SK-N-SH treated with all-trans-retinoic acid at 6 μM for 48 hours (cell line): ENCODE data around the gene GNA14.

Source experiments
- ATAC-seq: fragments of 200-7000 bp; cut with Tn5 transposase; 3 replicates; pipeline ENCODE4 v1.9.1; 2020; ENCODE audit warnings: mild to moderate bottlenecking, moderate library complexity
- ARNTL ChIP-seq: fragments of 450-650 bp; formaldehyde crosslinking; IDR thresholded peaks from 2 replicates; pipeline ENCODE4 v1.5.0; 2020; ENCODE audit warnings: low read depth, mild to moderate bottlenecking, moderate library complexity, borderline replicate concordance
- CSDC2 ChIP-seq: fragments of 250-450 bp; sonication (Bioruptor Pico); IDR thresholded peaks from 2 replicates; pipeline ENCODE4 v1.5.0; 2020; ENCODE audit warnings: mild to moderate bottlenecking, moderate library complexity
- ESRRG ChIP-seq: fragments of 250-450 bp; sonication (Bioruptor Pico); IDR thresholded peaks from 2 replicates; pipeline ENCODE4 v1.6.1; 2021; ENCODE audit warnings: mild to moderate bottlenecking
- GLIS3 ChIP-seq: fragments of 250-450 bp; sonication (Bioruptor Pico); IDR thresholded peaks from 2 replicates; pipeline ENCODE4 v1.5.0; 2020; ENCODE audit warnings: mild to moderate bottlenecking, moderate library complexity
- ISL1 ChIP-seq: fragments of 250-450 bp; sonication (Bioruptor Pico); IDR thresholded peaks from 2 replicates; pipeline ENCODE4 v2.1.2; 2022; ENCODE audit warnings: mild to moderate bottlenecking, moderate library complexity
- OSR1 ChIP-seq: fragments of 250-450 bp; sonication (Bioruptor Pico); IDR thresholded peaks from 2 replicates; pipeline ENCODE4 v1.8.0; 2022; ENCODE audit warnings: moderate library complexity, mild to moderate bottlenecking, inconsistent platforms
- SNAI2 ChIP-seq: fragments of 250-450 bp; sonication (Bioruptor Pico); IDR thresholded peaks from 2 replicates; pipeline ENCODE4 v1.5.0; 2020; ENCODE audit warnings: mild to moderate bottlenecking, moderate library complexity
- TCF4 ChIP-seq: fragments of 250-450 bp; sonication (Bioruptor Pico); IDR thresholded peaks from 2 replicates; pipeline ENCODE4 v1.8.0; 2021; ENCODE audit warnings: mild to moderate bottlenecking, moderate library complexity, borderline replicate concordance
- TOX ChIP-seq: fragments of 250-450 bp; sonication (Bioruptor Pico); IDR thresholded peaks from 2 replicates; pipeline ENCODE4 v1.8.0; 2021; ENCODE audit warnings: mild to moderate bottlenecking, moderate library complexity, borderline replicate concordance
- ZC3H10 ChIP-seq: fragments of 250-450 bp; sonication (Bioruptor Pico); IDR thresholded peaks from 2 replicates; pipeline ENCODE4 v1.5.1; 2021; ENCODE audit warnings: mild to moderate bottlenecking, moderate library complexity
- ZFP3 ChIP-seq: fragments of 250-450 bp; sonication (Bioruptor Pico); IDR thresholded peaks from 2 replicates; pipeline ENCODE4 v1.5.0; 2020; ENCODE audit warnings: mild to moderate bottlenecking, moderate library complexity
- ZFP30 ChIP-seq: fragments of 450-650 bp; formaldehyde crosslinking; IDR thresholded peaks from 2 replicates; pipeline ENCODE4 v1.5.0; 2022; ENCODE audit warnings: mild to moderate bottlenecking, moderate library complexity
- ZNF565 ChIP-seq: fragments of 450-650 bp; formaldehyde crosslinking; conservative IDR thresholded peaks from 2 replicates; pipeline ENCODE4 v1.5.0; 2020; ENCODE audit warnings: low read depth, mild to moderate bottlenecking, moderate library complexity
- ZNF70 ChIP-seq: fragments of 450-650 bp; formaldehyde crosslinking; IDR thresholded peaks from 2 replicates; pipeline ENCODE4 v1.5.0; 2020; ENCODE audit warnings: mild to moderate bottlenecking, moderate library complexity
- ZNF8 ChIP-seq: fragments of 450-650 bp; formaldehyde crosslinking; IDR thresholded peaks from 2 replicates; pipeline ENCODE4 v1.5.0; 2020; ENCODE audit warnings: mild to moderate bottlenecking, moderate library complexity
- TF ChIP-seq, protein P1 (sequence below): fragments of 250-450 bp; sonication (Bioruptor Pico); IDR thresholded peaks from 2 replicates; pipeline ENCODE4 v1.5.1; 2020; ENCODE audit warnings: low read depth, mild to moderate bottlenecking, moderate library complexity
- TF ChIP-seq, protein P2 (sequence below): fragments of 250-450 bp; sonication (Bioruptor Pico); IDR thresholded peaks from 2 replicates; pipeline ENCODE4 v1.5.1; 2021; ENCODE audit warnings: mild to moderate bottlenecking, moderate library complexity
- TF ChIP-seq, protein P3 (sequence below): fragments of 250-450 bp; sonication (Bioruptor Pico); IDR thresholded peaks from 2 replicates; pipeline ENCODE4 v1.8.0; 2021; ENCODE audit warnings: low read depth, mild to moderate bottlenecking, moderate library complexity, borderline replicate concordance
- TF ChIP-seq, protein P4 (sequence below): fragments of 250-450 bp; sonication (Bioruptor Pico); IDR thresholded peaks from 2 replicates; pipeline ENCODE4 v1.8.0; 2020; ENCODE audit warnings: mild to moderate bottlenecking, moderate library complexity, borderline replicate concordance
- TF ChIP-seq, protein P5 (sequence below): fragments of 250-450 bp; sonication (Bioruptor Pico); IDR thresholded peaks from 2 replicates; pipeline ENCODE4 v1.5.0; 2020; ENCODE audit warnings: mild to moderate bottlenecking, moderate library complexity

GNA14 gene

DNA sequence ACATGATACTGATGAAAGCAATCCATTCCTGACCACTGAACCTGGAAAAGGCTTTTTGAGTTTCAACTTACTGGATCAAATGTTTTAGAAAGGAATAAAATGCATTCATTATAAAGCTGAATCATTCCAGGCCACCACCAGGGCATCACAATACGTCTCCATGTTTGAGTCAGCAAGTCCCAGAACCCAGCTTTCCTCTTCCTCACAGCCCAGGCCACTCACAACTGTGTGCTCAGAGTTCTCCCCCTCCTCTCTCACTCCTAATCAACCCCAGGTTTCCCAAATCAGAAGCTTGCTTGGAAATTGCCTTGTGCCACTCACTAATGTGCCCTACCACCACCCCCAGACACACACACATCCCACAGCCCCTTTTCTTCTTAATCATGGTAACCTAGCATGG lies 91.7 kb downstream of the GNA14 start (continued):
- TF ChIP-seq, protein P1, sequence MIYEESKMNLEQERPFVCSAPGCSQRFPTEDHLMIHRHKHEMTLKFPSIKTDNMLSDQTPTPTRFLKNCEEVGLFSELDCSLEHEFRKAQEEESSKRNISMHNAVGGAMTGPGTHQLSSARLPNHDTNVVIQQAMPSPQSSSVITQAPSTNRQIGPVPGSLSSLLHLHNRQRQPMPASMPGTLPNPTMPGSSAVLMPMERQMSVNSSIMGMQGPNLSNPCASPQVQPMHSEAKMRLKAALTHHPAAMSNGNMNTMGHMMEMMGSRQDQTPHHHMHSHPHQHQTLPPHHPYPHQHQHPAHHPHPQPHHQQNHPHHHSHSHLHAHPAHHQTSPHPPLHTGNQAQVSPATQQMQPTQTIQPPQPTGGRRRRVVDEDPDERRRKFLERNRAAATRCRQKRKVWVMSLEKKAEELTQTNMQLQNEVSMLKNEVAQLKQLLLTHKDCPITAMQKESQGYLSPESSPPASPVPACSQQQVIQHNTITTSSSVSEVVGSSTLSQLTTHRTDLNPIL: no peak

DNA sequence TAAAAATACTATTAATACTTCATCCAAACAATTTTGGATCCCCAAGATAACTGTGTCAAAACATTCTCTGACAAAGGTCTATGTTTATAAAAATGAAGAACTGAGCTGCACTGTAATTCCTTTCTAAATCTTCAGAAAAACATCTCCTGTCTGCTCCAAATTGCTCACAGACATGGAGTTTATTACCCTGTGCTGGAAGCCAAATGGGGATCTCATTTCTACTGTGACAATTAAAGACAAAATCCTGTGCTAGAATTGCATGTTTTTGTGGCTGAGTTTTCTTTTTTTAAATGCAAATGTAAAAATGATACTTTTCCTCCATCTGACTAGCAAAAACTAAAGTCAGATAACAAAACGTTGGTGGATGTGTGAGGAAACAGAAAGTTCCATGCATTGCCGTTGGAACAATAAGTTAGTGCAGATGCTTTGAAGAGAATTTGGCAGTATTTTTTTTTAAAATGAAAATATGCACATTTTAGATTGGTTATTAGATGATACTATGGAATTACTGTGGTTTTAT lies 93.5 kb downstream of the GNA14 start:
- TF ChIP-seq, protein P2, sequence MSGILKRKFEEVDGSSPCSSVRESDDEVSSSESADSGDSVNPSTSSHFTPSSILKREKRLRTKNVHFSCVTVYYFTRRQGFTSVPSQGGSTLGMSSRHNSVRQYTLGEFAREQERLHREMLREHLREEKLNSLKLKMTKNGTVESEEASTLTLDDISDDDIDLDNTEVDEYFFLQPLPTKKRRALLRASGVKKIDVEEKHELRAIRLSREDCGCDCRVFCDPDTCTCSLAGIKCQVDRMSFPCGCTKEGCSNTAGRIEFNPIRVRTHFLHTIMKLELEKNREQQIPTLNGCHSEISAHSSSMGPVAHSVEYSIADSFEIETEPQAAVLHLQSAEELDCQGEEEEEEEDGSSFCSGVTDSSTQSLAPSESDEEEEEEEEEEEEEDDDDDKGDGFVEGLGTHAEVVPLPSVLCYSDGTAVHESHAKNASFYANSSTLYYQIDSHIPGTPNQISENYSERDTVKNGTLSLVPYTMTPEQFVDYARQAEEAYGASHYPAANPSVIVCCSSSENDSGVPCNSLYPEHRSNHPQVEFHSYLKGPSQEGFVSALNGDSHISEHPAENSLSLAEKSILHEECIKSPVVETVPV (CRISPR knock-in tag): no peak
- TF ChIP-seq ZFP30 (CRISPR knock-in tag): no peak
- TF ChIP-seq ZNF565 (CRISPR knock-in tag): no peak
- TF ChIP-seq GLIS3 (CRISPR knock-in tag): no peak
- no peak for TF ChIP-seq OSR1 (CRISPR knock-in tag)
- TF ChIP-seq ZFP3: no peak
- TF ChIP-seq TCF4 (CRISPR knock-in tag): no peak
- no peak; the same call in 2 of the 3 replicates for ATAC-seq

DNA sequence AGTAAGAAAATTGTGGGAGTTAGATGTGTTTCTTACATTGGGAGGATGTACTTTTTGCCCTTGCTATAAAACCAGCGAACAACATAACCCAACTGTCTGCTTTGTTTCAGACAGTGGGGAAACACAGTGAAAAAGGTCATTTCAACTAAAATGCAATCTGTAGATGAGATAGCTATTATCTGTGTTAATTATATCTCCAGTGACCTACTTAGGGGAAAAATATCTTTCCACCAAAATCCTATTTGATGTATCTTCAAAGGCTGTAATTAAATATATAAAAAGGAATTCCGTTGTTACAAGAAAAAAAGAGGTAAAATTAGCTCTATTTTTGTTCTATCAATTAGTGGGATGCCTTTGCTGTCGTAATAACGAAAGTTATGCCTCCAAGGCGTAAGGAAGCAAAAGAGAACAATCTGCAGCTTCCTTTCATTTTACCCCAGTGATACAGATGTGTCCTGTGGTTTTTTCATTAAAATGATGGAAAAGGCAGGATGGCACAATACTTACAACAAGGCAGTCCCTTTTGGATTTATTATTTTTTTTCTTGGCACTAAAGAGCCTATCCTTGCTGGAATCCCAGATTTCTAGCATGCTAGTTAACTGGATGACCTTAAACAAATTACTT lies 100.9 kb downstream of the GNA14 start:
- no peak for ATAC-seq
- TF ChIP-seq TCF4 (CRISPR knock-in tag) (peak; percentile 95), ZNF565 (CRISPR knock-in tag) (no peak), SNAI2 (CRISPR knock-in tag) (no peak), ZC3H10 (CRISPR knock-in tag) (no peak), ZFP30 (CRISPR knock-in tag) (no peak), TOX (CRISPR knock-in tag) (no peak), ESRRG (CRISPR knock-in tag) (0 out of 2 replicates have a peak, but pooled peaks have one; percentile 14), ZNF70 (peak; percentile 65), CSDC2 (CRISPR knock-in tag) (no peak), ISL1 (CRISPR knock-in tag) (peak; percentile 83), ZNF8 (CRISPR knock-in tag) (0 out of 2 replicates have a peak, but pooled peaks have one; percentile 8), ARNTL (CRISPR knock-in tag) (peak; percentile 5; the same call in 1 of the 2 replicates)
- TF ChIP-seq, protein P1: peak; percentile 53; the same call in 1 of the 2 replicates
- TF ChIP-seq, protein P3, sequence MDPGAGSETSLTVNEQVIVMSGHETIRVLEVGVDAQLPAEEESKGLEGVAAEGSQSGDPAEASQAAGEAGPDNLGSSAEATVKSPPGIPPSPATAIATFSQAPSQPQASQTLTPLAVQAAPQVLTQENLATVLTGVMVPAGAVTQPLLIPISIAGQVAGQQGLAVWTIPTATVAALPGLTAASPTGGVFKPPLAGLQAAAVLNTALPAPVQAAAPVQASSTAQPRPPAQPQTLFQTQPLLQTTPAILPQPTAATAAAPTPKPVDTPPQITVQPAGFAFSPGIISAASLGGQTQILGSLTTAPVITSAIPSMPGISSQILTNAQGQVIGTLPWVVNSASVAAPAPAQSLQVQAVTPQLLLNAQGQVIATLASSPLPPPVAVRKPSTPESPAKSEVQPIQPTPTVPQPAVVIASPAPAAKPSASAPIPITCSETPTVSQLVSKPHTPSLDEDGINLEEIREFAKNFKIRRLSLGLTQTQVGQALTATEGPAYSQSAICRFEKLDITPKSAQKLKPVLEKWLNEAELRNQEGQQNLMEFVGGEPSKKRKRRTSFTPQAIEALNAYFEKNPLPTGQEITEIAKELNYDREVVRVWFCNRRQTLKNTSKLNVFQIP (CRISPR knock-in tag): no peak
- TF ChIP-seq, protein P2 (CRISPR knock-in tag): peak; percentile 92
- TF ChIP-seq, protein P4, sequence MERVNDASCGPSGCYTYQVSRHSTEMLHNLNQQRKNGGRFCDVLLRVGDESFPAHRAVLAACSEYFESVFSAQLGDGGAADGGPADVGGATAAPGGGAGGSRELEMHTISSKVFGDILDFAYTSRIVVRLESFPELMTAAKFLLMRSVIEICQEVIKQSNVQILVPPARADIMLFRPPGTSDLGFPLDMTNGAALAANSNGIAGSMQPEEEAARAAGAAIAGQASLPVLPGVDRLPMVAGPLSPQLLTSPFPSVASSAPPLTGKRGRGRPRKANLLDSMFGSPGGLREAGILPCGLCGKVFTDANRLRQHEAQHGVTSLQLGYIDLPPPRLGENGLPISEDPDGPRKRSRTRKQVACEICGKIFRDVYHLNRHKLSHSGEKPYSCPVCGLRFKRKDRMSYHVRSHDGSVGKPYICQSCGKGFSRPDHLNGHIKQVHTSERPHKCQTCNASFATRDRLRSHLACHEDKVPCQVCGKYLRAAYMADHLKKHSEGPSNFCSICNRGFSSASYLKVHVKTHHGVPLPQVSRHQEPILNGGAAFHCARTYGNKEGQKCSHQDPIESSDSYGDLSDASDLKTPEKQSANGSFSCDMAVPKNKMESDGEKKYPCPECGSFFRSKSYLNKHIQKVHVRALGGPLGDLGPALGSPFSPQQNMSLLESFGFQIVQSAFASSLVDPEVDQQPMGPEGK (CRISPR knock-in tag): no peak
- TF ChIP-seq, protein P5, sequence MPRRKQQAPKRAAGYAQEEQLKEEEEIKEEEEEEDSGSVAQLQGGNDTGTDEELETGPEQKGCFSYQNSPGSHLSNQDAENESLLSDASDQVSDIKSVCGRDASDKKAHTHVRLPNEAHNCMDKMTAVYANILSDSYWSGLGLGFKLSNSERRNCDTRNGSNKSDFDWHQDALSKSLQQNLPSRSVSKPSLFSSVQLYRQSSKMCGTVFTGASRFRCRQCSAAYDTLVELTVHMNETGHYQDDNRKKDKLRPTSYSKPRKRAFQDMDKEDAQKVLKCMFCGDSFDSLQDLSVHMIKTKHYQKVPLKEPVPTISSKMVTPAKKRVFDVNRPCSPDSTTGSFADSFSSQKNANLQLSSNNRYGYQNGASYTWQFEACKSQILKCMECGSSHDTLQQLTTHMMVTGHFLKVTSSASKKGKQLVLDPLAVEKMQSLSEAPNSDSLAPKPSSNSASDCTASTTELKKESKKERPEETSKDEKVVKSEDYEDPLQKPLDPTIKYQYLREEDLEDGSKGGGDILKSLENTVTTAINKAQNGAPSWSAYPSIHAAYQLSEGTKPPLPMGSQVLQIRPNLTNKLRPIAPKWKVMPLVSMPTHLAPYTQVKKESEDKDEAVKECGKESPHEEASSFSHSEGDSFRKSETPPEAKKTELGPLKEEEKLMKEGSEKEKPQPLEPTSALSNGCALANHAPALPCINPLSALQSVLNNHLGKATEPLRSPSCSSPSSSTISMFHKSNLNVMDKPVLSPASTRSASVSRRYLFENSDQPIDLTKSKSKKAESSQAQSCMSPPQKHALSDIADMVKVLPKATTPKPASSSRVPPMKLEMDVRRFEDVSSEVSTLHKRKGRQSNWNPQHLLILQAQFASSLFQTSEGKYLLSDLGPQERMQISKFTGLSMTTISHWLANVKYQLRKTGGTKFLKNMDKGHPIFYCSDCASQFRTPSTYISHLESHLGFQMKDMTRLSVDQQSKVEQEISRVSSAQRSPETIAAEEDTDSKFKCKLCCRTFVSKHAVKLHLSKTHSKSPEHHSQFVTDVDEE: peak; percentile 93
